HEK293 (cell line): ENCODE results near the gene HOXA11.

ENCODE experiments used
- EGR2 ChIP-seq: fragments of 450-650 bp; formaldehyde crosslinking; IDR thresholded peaks from 2 replicates; pipeline ENCODE4 v1.5.1; 2016; ENCODE audit warnings: low read depth, missing biosample characterization, missing genetic modification characterization
- KLF16 ChIP-seq: fragments of 450-650 bp; formaldehyde crosslinking; IDR thresholded peaks from 2 replicates; pipeline ENCODE4 v1.5.1; 2017; ENCODE audit warnings: missing biosample characterization, missing genetic modification characterization
- OSR2 ChIP-seq: fragments of 450-650 bp; formaldehyde crosslinking; IDR thresholded peaks from 2 replicates; pipeline ENCODE4 v1.5.1; 2016; ENCODE audit warnings: missing biosample characterization, missing genetic modification characterization
- WT1 ChIP-seq: fragments of 450-650 bp; formaldehyde crosslinking; IDR thresholded peaks from 2 replicates; pipeline ENCODE4 v1.5.1; 2016; ENCODE audit warnings: missing biosample characterization, missing genetic modification characterization
- YY1 ChIP-seq: fragments of 450-650 bp; formaldehyde crosslinking; IDR thresholded peaks from 2 replicates; pipeline ENCODE4 v1.5.1; 2018; ENCODE audit warnings: missing biosample characterization, missing genetic modification characterization
- ZBTB1 ChIP-seq: fragments of 450-650 bp; formaldehyde crosslinking; IDR thresholded peaks from 2 replicates; pipeline ENCODE4 v1.5.1; 2016; ENCODE audit warnings: missing biosample characterization, missing genetic modification characterization
- ZEB2 ChIP-seq: fragments of 450-650 bp; formaldehyde crosslinking; IDR thresholded peaks from 2 replicates; pipeline ENCODE4 v1.5.1; 2016; ENCODE audit warnings: missing biosample characterization, missing genetic modification characterization
- ZFP3 ChIP-seq: fragments of 450-650 bp; formaldehyde crosslinking; IDR thresholded peaks from 2 replicates; pipeline ENCODE4 v1.5.1; 2016; ENCODE audit warnings: low read depth, missing biosample characterization, missing genetic modification characterization
- ZNF121 ChIP-seq: fragments of 450-650 bp; formaldehyde crosslinking; IDR thresholded peaks from 2 replicates; pipeline ENCODE4 v1.5.1; 2016; ENCODE audit warnings: missing biosample characterization, missing genetic modification characterization
- ZNF132 ChIP-seq: fragments of 450-650 bp; formaldehyde crosslinking; IDR thresholded peaks from 2 replicates; pipeline ENCODE4 v1.5.1; 2017; ENCODE audit warnings: missing biosample characterization, missing genetic modification characterization, borderline replicate concordance
- ZNF169 ChIP-seq: fragments of 450-650 bp; formaldehyde crosslinking; IDR thresholded peaks from 2 replicates; pipeline ENCODE4 v1.5.1; 2016; ENCODE audit warnings: missing biosample characterization, missing genetic modification characterization
- ZNF175 ChIP-seq: fragments of 450-650 bp; formaldehyde crosslinking; IDR thresholded peaks from 2 replicates; pipeline ENCODE4 v1.5.1; 2016; ENCODE audit warnings: missing biosample characterization, missing genetic modification characterization
- ZNF211 ChIP-seq: fragments of 450-650 bp; formaldehyde crosslinking; IDR thresholded peaks from 2 replicates; pipeline ENCODE4 v1.5.1; 2016; ENCODE audit warnings: low read depth, missing biosample characterization, missing genetic modification characterization
- ZNF302 ChIP-seq: fragments of 450-650 bp; formaldehyde crosslinking; IDR thresholded peaks from 2 replicates; pipeline ENCODE4 v1.5.1; 2016; ENCODE audit warnings: missing biosample characterization, missing genetic modification characterization, low read depth
- ZNF350 ChIP-seq: fragments of 450-650 bp; formaldehyde crosslinking; IDR thresholded peaks from 2 replicates; pipeline ENCODE4 v1.5.0; 2017; ENCODE audit warnings: missing biosample characterization, mild to moderate bottlenecking, missing genetic modification characterization
- ZNF37A ChIP-seq: fragments of 450-650 bp; IDR thresholded peaks from 2 replicates; pipeline ENCODE4 v1.5.1; 2018; ENCODE audit warnings: missing biosample characterization, missing genetic modification characterization
- ZNF544 ChIP-seq: fragments of 450-650 bp; formaldehyde crosslinking; IDR thresholded peaks from 2 replicates; pipeline ENCODE4 v1.5.0; 2017; ENCODE audit warnings: missing biosample characterization, missing genetic modification characterization
- ZNF624 ChIP-seq: fragments of 450-650 bp; formaldehyde crosslinking; IDR thresholded peaks from 2 replicates; pipeline ENCODE4 v1.5.1; 2017; ENCODE audit warnings: missing biosample characterization, missing genetic modification characterization
- ZNF76 ChIP-seq: fragments of 450-650 bp; formaldehyde crosslinking; IDR thresholded peaks from 2 replicates; pipeline ENCODE4; 2016; ENCODE audit warnings: low read depth, missing biosample characterization, missing genetic modification characterization, borderline replicate concordance
- ZSCAN23 ChIP-seq: fragments of 450-650 bp; formaldehyde crosslinking; IDR thresholded peaks from 2 replicates; pipeline ENCODE4 v1.5.1; 2016; ENCODE audit warnings: missing biosample characterization, missing genetic modification characterization
- TF ChIP-seq, protein P1 (sequence below): sonication (generic); formaldehyde crosslinking; IDR thresholded peaks from 2 replicates; pipeline ENCODE4 v1.8.1; 2022; ENCODE audit warnings: mild to moderate bottlenecking, moderate library complexity, missing genetic modification reagents
- TF ChIP-seq, protein P2 (sequence below): fragments of 450-650 bp; IDR thresholded peaks from 2 replicates; pipeline ENCODE4 v1.5.1; 2018; ENCODE audit warnings: missing biosample characterization, missing genetic modification characterization
- TF ChIP-seq, protein P3 (sequence below): fragments of 450-650 bp; formaldehyde crosslinking; IDR thresholded peaks from 2 replicates; pipeline ENCODE4 v1.5.1; 2017; ENCODE audit warnings: missing biosample characterization, missing genetic modification characterization
- TF ChIP-seq, protein P4 (sequence below): fragments of 450-650 bp; formaldehyde crosslinking; IDR thresholded peaks from 2 replicates; pipeline ENCODE4 v1.5.1; 2016; ENCODE audit warnings: missing biosample characterization, missing genetic modification characterization
- TF ChIP-seq, protein P5 (sequence below): fragments of 450-650 bp; formaldehyde crosslinking; conservative IDR thresholded peaks from 2 replicates; pipeline ENCODE4 v1.5.1; 2016; ENCODE audit warnings: low read depth, missing biosample characterization, missing genetic modification characterization
- TF ChIP-seq, protein P6 (sequence below): fragments of 450-650 bp; IDR thresholded peaks from 2 replicates; pipeline ENCODE4 v1.5.1; 2018; ENCODE audit warnings: missing biosample characterization, mild to moderate bottlenecking, missing genetic modification characterization

Gene HOXA11

DNA sequence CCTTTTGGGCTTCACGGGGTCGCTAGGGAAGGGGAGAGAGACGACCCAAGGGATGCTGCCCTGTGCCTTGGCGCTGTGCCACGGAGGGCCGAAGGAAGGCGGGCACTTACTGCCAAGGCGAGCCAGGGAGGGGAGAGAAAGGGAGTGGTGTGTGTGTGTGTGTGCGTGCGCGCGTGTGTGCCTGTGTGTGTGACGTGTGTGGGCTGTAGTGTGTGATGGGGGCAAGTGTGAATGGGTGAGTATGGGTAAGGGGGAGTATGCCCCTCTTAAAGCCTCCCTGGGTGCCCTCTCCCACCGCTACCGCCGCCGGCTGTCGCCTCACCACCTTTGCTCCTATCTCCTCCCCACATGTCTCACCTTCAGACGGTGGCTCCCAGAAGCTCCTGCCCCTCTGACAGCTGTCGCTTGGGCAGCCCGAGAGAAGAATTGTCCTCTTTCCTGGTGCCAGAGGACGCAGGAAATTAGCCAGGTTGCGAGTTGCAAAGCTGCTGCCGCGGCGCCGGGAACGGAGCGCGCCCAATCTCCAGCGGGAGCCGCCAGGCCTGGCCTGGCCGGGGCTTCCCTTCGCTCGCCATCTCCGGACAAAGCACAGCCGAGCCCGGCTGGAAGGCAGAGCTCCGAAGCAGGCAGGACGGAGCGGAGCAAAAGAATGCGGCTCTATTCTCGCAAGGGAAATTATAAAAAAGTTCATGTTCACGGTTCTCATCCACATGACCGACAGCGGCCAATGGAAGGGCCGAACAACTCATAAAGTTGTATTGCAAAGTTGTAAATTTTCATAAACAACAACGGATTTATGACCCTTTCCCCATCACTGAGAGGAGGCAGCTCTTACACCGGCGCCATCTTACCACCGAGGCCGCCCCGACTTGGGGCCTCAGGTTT lies 32.9 kb downstream of the HOXA11 start, which contains the start of gene HOXA3 (continued):
- TF ChIP-seq, protein P1, sequence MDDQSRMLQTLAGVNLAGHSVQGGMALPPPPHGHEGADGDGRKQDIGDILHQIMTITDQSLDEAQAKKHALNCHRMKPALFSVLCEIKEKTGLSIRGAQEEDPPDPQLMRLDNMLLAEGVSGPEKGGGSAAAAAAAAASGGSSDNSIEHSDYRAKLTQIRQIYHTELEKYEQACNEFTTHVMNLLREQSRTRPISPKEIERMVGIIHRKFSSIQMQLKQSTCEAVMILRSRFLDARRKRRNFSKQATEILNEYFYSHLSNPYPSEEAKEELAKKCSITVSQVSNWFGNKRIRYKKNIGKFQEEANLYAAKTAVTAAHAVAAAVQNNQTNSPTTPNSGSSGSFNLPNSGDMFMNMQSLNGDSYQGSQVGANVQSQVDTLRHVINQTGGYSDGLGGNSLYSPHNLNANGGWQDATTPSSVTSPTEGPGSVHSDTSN = no peak
- TF ChIP-seq ZNF76 = peak; percentile 87
- no peak for TF ChIP-seq ZSCAN23 (tag by site-specific recombination)
- peak; percentile 63; the same call in 1 of the 2 replicates for TF ChIP-seq KLF16 (tag by site-specific recombination)
- TF ChIP-seq ZNF132 = no peak
- TF ChIP-seq ZNF624 (tag by site-specific recombination) = no peak
- no peak for TF ChIP-seq ZNF350 (tag by site-specific recombination)
- TF ChIP-seq ZEB2 = 0 out of 2 replicates have a peak, but pooled peaks have one; percentile 34
- TF ChIP-seq ZBTB1 = no peak
- TF ChIP-seq, protein P2, sequence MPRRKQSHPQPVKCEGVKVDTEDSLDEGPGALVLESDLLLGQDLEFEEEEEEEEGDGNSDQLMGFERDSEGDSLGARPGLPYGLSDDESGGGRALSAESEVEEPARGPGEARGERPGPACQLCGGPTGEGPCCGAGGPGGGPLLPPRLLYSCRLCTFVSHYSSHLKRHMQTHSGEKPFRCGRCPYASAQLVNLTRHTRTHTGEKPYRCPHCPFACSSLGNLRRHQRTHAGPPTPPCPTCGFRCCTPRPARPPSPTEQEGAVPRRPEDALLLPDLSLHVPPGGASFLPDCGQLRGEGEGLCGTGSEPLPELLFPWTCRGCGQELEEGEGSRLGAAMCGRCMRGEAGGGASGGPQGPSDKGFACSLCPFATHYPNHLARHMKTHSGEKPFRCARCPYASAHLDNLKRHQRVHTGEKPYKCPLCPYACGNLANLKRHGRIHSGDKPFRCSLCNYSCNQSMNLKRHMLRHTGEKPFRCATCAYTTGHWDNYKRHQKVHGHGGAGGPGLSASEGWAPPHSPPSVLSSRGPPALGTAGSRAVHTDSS (tag by site-specific recombination) = no peak
- TF ChIP-seq ZFP3 (tag by site-specific recombination) = no peak
- peak; percentile 48 for TF ChIP-seq OSR2 (tag by site-specific recombination)
- peak; percentile 75 for TF ChIP-seq EGR2
- TF ChIP-seq, protein P3, sequence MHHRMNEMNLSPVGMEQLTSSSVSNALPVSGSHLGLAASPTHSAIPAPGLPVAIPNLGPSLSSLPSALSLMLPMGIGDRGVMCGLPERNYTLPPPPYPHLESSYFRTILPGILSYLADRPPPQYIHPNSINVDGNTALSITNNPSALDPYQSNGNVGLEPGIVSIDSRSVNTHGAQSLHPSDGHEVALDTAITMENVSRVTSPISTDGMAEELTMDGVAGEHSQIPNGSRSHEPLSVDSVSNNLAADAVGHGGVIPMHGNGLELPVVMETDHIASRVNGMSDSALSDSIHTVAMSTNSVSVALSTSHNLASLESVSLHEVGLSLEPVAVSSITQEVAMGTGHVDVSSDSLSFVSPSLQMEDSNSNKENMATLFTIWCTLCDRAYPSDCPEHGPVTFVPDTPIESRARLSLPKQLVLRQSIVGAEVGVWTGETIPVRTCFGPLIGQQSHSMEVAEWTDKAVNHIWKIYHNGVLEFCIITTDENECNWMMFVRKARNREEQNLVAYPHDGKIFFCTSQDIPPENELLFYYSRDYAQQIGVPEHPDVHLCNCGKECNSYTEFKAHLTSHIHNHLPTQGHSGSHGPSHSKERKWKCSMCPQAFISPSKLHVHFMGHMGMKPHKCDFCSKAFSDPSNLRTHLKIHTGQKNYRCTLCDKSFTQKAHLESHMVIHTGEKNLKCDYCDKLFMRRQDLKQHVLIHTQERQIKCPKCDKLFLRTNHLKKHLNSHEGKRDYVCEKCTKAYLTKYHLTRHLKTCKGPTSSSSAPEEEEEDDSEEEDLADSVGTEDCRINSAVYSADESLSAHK = peak; percentile 44
- TF ChIP-seq WT1 (tag by site-specific recombination) = peak; percentile 88
- 0 out of 2 replicates have a peak, but pooled peaks have one; percentile 66 for TF ChIP-seq YY1 (tag by site-specific recombination)
- no peak for TF ChIP-seq ZNF211
- TF ChIP-seq, protein P4, sequence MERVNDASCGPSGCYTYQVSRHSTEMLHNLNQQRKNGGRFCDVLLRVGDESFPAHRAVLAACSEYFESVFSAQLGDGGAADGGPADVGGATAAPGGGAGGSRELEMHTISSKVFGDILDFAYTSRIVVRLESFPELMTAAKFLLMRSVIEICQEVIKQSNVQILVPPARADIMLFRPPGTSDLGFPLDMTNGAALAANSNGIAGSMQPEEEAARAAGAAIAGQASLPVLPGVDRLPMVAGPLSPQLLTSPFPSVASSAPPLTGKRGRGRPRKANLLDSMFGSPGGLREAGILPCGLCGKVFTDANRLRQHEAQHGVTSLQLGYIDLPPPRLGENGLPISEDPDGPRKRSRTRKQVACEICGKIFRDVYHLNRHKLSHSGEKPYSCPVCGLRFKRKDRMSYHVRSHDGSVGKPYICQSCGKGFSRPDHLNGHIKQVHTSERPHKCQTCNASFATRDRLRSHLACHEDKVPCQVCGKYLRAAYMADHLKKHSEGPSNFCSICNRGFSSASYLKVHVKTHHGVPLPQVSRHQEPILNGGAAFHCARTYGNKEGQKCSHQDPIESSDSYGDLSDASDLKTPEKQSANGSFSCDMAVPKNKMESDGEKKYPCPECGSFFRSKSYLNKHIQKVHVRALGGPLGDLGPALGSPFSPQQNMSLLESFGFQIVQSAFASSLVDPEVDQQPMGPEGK (tag by site-specific recombination) = peak; percentile 94
- TF ChIP-seq, protein P5, sequence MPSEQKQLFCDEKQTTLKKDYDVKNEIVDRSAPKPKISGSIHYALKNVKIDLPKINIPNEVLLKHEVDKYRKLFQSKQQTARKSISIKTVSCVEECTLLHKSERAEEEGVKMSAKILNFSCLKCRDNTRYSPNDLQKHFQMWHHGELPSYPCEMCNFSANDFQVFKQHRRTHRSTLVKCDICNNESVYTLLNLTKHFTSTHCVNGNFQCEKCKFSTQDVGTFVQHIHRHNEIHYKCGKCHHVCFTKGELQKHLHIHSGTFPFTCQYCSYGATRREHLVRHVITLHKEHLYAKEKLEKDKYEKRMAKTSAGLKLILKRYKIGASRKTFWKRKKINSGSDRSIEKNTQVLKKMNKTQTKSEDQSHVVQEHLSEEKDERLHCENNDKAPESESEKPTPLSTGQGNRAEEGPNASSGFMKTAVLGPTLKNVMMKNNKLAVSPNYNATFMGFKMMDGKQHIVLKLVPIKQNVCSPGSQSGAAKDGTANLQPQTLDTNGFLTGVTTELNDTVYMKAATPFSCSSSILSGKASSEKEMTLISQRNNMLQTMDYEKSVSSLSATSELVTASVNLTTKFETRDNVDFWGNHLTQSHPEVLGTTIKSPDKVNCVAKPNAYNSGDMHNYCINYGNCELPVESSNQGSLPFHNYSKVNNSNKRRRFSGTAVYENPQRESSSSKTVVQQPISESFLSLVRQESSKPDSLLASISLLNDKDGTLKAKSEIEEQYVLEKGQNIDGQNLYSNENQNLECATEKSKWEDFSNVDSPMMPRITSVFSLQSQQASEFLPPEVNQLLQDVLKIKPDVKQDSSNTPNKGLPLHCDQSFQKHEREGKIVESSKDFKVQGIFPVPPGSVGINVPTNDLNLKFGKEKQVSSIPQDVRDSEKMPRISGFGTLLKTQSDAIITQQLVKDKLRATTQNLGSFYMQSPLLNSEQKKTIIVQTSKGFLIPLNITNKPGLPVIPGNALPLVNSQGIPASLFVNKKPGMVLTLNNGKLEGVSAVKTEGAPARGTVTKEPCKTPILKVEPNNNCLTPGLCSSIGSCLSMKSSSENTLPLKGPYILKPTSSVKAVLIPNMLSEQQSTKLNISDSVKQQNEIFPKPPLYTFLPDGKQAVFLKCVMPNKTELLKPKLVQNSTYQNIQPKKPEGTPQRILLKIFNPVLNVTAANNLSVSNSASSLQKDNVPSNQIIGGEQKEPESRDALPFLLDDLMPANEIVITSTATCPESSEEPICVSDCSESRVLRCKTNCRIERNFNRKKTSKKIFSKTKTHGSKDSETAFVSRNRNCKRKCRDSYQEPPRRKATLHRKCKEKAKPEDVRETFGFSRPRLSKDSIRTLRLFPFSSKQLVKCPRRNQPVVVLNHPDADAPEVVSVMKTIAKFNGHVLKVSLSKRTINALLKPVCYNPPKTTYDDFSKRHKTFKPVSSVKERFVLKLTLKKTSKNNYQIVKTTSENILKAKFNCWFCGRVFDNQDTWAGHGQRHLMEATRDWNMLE (tag by site-specific recombination) = no peak
- no peak for TF ChIP-seq ZNF169 (tag by site-specific recombination)
- no peak for TF ChIP-seq ZNF544 (tag by site-specific recombination)
- TF ChIP-seq, protein P6, sequence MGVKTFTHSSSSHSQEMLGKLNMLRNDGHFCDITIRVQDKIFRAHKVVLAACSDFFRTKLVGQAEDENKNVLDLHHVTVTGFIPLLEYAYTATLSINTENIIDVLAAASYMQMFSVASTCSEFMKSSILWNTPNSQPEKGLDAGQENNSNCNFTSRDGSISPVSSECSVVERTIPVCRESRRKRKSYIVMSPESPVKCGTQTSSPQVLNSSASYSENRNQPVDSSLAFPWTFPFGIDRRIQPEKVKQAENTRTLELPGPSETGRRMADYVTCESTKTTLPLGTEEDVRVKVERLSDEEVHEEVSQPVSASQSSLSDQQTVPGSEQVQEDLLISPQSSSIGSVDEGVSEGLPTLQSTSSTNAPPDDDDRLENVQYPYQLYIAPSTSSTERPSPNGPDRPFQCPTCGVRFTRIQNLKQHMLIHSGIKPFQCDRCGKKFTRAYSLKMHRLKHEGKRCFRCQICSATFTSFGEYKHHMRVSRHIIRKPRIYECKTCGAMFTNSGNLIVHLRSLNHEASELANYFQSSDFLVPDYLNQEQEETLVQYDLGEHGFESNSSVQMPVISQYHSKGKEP (tag by site-specific recombination) = peak; percentile 75
- TF ChIP-seq ZNF121 (tag by site-specific recombination) = no peak
- no peak for TF ChIP-seq ZNF175
- TF ChIP-seq ZNF37A (tag by site-specific recombination) = no peak
- TF ChIP-seq ZNF302 = no peak
